Measurements from ENCODE around the gene ATXN2.

The ATXN2 gene

GRCh38 chr12:111430433-111431353 is 168.4 kb downstream of the ATXN2 start:
- 90% methylated on average over 16 of the region's 17 CpGs for WGBS
- no peak overlapping the region for H3K4me3 ChIP-seq (ENCODE audit: low read length)
- peak overlapping the region; percentile 29; the same call in 1 of the 2 replicates for H3K27ac ChIP-seq (ENCODE audit: low read depth, low read length)
- H3K9me3 ChIP-seq (ENCODE audit: insufficient read depth, low read depth, low read length): no peaks in the 10 kb centered on the region
- H3K9ac ChIP-seq (ENCODE audit: low read depth, low read length): no peak overlapping the region
- peaks cover 23% of the 10 kb centered on the region for H3K4me1 ChIP-seq (ENCODE audit: insufficient read depth, low read length)
- no peaks in the 10 kb centered on the region for H3K27me3 ChIP-seq (ENCODE audit: insufficient read depth, low read length)
- 0 out of 2 replicates have a peak, but pooled peaks cover 4% of the 10 kb centered on the region for H3K36me3 ChIP-seq (ENCODE audit: insufficient read depth, low read length)

DNA sequence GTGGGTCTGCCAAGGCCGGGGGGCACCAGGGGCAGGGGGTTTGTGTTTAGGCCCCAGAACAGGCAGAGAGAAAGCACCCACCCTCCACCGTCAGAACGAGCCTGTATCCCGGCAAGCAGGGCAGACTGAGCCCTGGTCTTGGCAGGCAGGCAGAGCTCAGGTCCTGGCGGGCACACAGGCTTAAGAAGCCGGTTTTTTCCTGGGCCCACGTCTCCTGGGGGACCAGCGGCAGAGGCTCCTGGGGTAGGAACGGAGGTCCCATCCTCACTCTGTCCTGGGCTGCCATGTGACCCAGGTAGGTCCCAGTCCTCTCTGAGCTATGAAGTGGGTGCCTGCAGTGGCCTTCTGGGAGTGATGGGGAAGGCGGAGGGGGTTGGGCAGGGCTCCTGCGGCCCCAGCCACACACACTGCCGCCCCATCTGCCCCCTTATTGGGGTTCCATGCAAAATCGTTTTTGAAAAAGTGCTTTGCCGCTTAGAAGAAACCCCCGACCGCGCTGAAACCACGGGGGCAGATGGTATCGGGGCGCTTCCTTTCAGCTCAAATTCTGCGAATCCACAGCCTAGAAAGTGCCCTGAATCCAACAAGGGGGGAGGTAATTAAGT is 169.2 kb downstream of the ATXN2 start:
- 0 out of 2 replicates have a peak, but pooled peaks cover 4% of the 10 kb centered on the region for H3K36me3 ChIP-seq (ENCODE audit: insufficient read depth, low read length)
- H3K9me3 ChIP-seq (ENCODE audit: insufficient read depth, low read depth, low read length): no peaks in the 10 kb centered on the region
- H3K27me3 ChIP-seq (ENCODE audit: insufficient read depth, low read length): no peaks in the 10 kb centered on the region
- 90% methylated on average over 21 of the region's 21 CpGs for WGBS
- H3K4me3 ChIP-seq (ENCODE audit: low read length): no peak overlapping the region
- H3K27ac ChIP-seq (ENCODE audit: low read depth, low read length): no peak overlapping the region
- H3K4me1 ChIP-seq (ENCODE audit: insufficient read depth, low read length): peaks cover 20% of the 10 kb centered on the region
- H3K9ac ChIP-seq (ENCODE audit: low read depth, low read length): no peak overlapping the region

DNA sequence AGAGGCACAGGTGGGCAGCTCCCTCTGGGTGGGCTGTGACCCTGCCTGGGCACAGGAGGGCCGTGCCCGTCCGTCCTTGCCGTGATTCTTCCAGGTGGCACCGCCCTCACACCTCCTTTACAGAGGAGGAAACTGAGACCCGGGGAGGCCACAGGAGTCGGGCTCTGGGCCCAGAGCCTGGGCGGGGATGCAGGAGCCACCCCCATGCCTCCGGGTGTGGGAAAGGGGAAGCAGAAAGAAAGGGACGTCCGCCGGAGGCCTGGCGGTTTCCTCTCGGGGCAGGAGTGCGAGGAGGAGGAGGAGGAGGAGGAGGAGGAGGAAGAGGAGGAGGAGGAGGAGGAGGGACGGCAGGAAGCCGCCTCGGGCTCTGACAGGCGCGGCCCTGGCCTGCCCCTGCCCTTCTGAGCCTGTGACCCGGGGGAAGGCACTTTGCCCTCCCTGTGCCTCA is 170.4 kb downstream of the ATXN2 start:
- peaks cover 17% of the 10 kb centered on the region for H3K4me1 ChIP-seq (ENCODE audit: insufficient read depth, low read length)
- H3K27me3 ChIP-seq (ENCODE audit: insufficient read depth, low read length): no peaks in the 10 kb centered on the region
- H3K9me3 ChIP-seq (ENCODE audit: insufficient read depth, low read depth, low read length): no peaks in the 10 kb centered on the region
- H3K9ac ChIP-seq (ENCODE audit: low read depth, low read length): no peak overlapping the region
- 0 out of 2 replicates have a peak, but pooled peaks cover 4% of the 10 kb centered on the region for H3K36me3 ChIP-seq (ENCODE audit: insufficient read depth, low read length)
- no peak overlapping the region; the same call in 1 of the 2 replicates for H3K27ac ChIP-seq (ENCODE audit: low read depth, low read length)
- H3K4me3 ChIP-seq (ENCODE audit: low read length): no peak overlapping the region
- 81% methylated on average over 16 of the region's 21 CpGs for WGBS

- Histone ChIP-seq H3K9ac (ENCODE audit: low read depth, low read length) (no peak overlapping the region), H3K27me3 (ENCODE audit: insufficient read depth, low read length) (no peaks in the 10 kb centered on the region), H3K4me3 (ENCODE audit: low read length) (no peak overlapping the region), H3K36me3 (ENCODE audit: insufficient read depth, low read length) (0 out of 2 replicates have a peak, but pooled peaks cover 4% of the 10 kb centered on the region), H3K4me1 (ENCODE audit: insufficient read depth, low read length) (peaks cover 17% of the 10 kb centered on the region), H3K27ac (ENCODE audit: low read depth, low read length) (no peak overlapping the region; the same call in 1 of the 2 replicates), H3K9me3 (ENCODE audit: insufficient read depth, low read depth, low read length) (no peaks in the 10 kb centered on the region)
- 96% methylated on average over 9 of the region's 9 CpGs for WGBS
Measured at GRCh38 chr12:111428081-111428727, 170.9 kb downstream of the ATXN2 start.

GRCh38 chr12:111427417-111428074 is 171.6 kb downstream of the ATXN2 start:
- no peak overlapping the region for H3K27ac ChIP-seq (ENCODE audit: low read depth, low read length)
- WGBS: 96% methylated on average over 7 of the region's 7 CpGs
- H3K4me3 ChIP-seq (ENCODE audit: low read length): no peak overlapping the region
- no peak overlapping the region for H3K9ac ChIP-seq (ENCODE audit: low read depth, low read length)
- no peaks in the 10 kb centered on the region for H3K27me3 ChIP-seq (ENCODE audit: insufficient read depth, low read length)
- H3K36me3 ChIP-seq (ENCODE audit: insufficient read depth, low read length): 0 out of 2 replicates have a peak, but pooled peaks cover under 1% of the 10 kb centered on the region
- H3K4me1 ChIP-seq (ENCODE audit: insufficient read depth, low read length): peaks cover 17% of the 10 kb centered on the region
- no peaks in the 10 kb centered on the region for H3K9me3 ChIP-seq (ENCODE audit: insufficient read depth, low read depth, low read length)

DNA sequence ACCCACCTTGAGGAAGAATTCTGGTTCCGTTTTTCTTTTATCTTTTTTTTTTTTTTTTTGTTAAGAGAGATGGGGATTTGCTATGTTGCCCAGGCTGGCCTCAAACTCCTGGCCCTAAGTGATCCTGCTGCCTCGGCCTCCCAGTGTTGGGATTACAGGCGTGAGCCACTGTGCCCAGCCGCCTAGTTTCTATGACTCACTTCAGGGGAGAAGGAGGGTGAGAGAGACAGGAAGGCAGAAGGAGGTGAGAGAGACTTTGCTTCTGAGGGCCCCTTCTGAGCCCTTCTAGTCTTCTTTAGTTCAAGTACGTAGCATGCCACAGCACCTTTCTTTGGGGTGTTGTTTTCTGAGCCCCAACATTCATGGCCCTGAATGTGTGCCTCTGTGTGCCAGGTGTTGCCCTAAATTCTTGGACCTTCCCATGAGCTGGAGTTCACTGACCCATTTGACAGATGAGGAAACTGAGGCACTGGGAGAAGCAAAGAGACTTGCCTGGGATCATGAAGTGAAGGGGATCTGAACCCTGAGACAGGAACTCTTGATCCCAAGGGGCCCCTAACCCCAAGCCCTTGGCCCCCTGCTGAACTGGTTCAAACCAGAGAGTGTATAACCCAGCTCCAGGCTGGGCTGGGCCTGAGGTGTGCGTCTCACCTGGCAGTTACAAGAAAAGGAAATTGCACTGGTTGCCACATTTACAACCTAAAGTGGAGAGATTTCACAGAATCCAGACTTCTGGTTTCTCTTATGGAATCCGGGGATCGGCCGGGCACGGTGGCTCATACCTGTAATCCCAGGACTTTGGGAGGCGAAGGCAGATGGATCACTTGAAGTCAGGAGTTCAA is 172.6 kb downstream of the ATXN2 start:
- no peaks in the 10 kb centered on the region for H3K27me3 ChIP-seq (ENCODE audit: insufficient read depth, low read length)
- WGBS: 87% methylated on average over 11 of the region's 11 CpGs
- H3K9ac ChIP-seq (ENCODE audit: low read depth, low read length): no peak overlapping the region
- H3K36me3 ChIP-seq (ENCODE audit: insufficient read depth, low read length): no peaks in the 10 kb centered on the region
- H3K9me3 ChIP-seq (ENCODE audit: insufficient read depth, low read depth, low read length): no peaks in the 10 kb centered on the region
- no peak overlapping the region for H3K4me3 ChIP-seq (ENCODE audit: low read length)
- peaks cover 23% of the 10 kb centered on the region for H3K4me1 ChIP-seq (ENCODE audit: insufficient read depth, low read length)
- no peak overlapping the region for H3K27ac ChIP-seq (ENCODE audit: low read depth, low read length)

- Histone ChIP-seq H3K4me1 (ENCODE audit: insufficient read depth, low read length) (peaks cover 18% of the 10 kb centered on the region), H3K27ac (ENCODE audit: low read depth, low read length) (no peak overlapping the region), H3K9ac (ENCODE audit: low read depth, low read length) (no peak overlapping the region), H3K36me3 (ENCODE audit: insufficient read depth, low read length) (peaks cover 5% of the 10 kb centered on the region), H3K27me3 (ENCODE audit: insufficient read depth, low read length) (no peaks in the 10 kb centered on the region), H3K9me3 (ENCODE audit: insufficient read depth, low read depth, low read length) (no peaks in the 10 kb centered on the region), H3K4me3 (ENCODE audit: low read length) (no peak overlapping the region)
- WGBS: 92% methylated on average over 8 of the region's 8 CpGs
Measured at GRCh38 chr12:111425655-111426054, 173.5 kb downstream of the ATXN2 start.

DNA sequence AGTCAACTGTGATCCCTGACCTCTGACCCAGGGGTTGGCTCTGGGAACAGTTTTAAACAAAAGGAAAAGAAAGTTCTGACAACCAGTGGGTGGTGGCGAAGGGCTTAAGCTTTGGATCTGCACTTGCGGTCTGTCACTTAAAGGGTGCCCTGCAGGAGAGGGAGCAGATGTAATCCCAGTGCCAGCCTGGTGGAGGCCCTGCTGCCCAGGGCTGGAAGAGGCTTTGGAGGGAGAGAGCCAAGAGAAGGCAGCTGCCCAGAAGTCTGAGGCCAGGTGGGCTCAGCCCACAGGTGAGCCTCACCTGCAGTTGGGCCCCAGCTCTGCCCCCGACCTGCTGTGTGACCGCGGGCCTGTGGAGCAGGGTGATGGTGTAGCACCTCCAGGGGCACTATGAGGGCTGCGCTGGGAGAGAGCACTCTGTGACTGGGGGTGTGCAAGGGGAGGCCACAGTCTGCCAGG is 174.3 kb downstream of the ATXN2 start:
- Histone ChIP-seq H3K36me3 (ENCODE audit: insufficient read depth, low read length) (peaks cover 14% of the 10 kb centered on the region), H3K27me3 (ENCODE audit: insufficient read depth, low read length) (no peaks in the 10 kb centered on the region), H3K4me1 (ENCODE audit: insufficient read depth, low read length) (peaks cover 18% of the 10 kb centered on the region), H3K9ac (ENCODE audit: low read depth, low read length) (no peak overlapping the region), H3K9me3 (ENCODE audit: insufficient read depth, low read depth, low read length) (no peaks in the 10 kb centered on the region), H3K27ac (ENCODE audit: low read depth, low read length) (peak overlapping the region; percentile 58; the same call in 1 of the 2 replicates), H3K4me3 (ENCODE audit: low read length) (no peak overlapping the region)
- 90% methylated on average over 6 of the region's 6 CpGs for WGBS

DNA sequence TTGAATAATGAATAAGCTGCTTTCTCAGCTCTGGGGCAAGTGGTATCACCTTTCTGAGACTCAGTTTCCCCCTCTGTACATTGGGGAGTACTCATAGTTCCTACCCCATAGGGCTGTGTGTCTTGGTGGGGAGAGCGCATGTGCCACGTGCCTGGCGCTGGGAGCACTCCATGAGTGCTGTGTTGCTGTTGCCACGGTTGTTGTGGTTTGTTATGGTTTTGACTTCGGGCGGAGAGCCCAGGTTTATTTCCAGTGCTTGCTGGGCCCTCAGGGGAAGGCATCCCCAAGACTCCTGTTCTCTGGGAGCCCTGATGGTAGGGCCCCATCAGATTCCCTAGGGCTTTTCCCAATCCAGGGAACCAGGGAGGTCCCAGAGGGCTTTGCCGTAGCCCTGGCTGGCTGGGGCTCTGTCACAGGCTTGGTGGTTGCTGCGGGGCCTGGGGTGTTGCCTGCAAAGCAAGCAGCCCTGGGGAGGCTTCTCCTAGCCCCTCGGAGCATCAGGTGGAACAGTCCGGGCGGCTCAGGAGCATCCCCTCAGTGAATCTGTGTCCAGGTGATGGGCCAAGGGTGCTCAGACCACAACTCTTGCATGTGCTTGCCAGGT is 174.8 kb downstream of the ATXN2 start:
- no peaks in the 10 kb centered on the region for H3K9me3 ChIP-seq (ENCODE audit: insufficient read depth, low read depth, low read length)
- WGBS: 94% methylated on average over 11 of the region's 11 CpGs
- no peak overlapping the region for H3K4me3 ChIP-seq (ENCODE audit: low read length)
- no peak overlapping the region for H3K9ac ChIP-seq (ENCODE audit: low read depth, low read length)
- no peaks in the 10 kb centered on the region for H3K27me3 ChIP-seq (ENCODE audit: insufficient read depth, low read length)
- H3K36me3 ChIP-seq (ENCODE audit: insufficient read depth, low read length): peaks cover 19% of the 10 kb centered on the region
- peaks cover 18% of the 10 kb centered on the region for H3K4me1 ChIP-seq (ENCODE audit: insufficient read depth, low read length)
- H3K27ac ChIP-seq (ENCODE audit: low read depth, low read length): peak overlapping the region; percentile 58; the same call in 1 of the 2 replicates

- Histone ChIP-seq H3K9ac (ENCODE audit: low read depth, low read length) (no peak overlapping the region), H3K36me3 (ENCODE audit: insufficient read depth, low read length) (peaks cover 25% of the 10 kb centered on the region), H3K9me3 (ENCODE audit: insufficient read depth, low read depth, low read length) (no peaks in the 10 kb centered on the region), H3K4me1 (ENCODE audit: insufficient read depth, low read length) (peaks cover 18% of the 10 kb centered on the region), H3K27ac (ENCODE audit: low read depth, low read length) (no peak overlapping the region), H3K27me3 (ENCODE audit: insufficient read depth, low read length) (no peaks in the 10 kb centered on the region), H3K4me3 (ENCODE audit: low read length) (no peak overlapping the region)
- WGBS: 93% methylated on average over 7 of the region's 7 CpGs
Measured at GRCh38 chr12:111420494-111420893, 178.6 kb downstream of the ATXN2 start.
